Tibial nerve (tissue), 3 donors: ENCODE results near the gene LILRB2.

Experiments used
- POLR2A ChIP-seq, 2 donors: fragments of 450-650 bp; IDR thresholded peaks; one replicate each; pipeline ENCODE4 v1.6.1; 2017; ENCODE audit warnings: antibody characterized with exemption in 2 of 2, mild to moderate bottlenecking in 2 of 2, moderate library complexity in 2 of 2
- TF ChIP-seq, protein P1 (sequence below), 5 experiments: fragments of 200-600 bp in 3 of 5; fragments of 450-650 bp in 2 of 5; sonication (generic) in 3 of 5; IDR thresholded peaks; one replicate each; pipeline ENCODE4 v1.5.1; 2016 to 2019; ENCODE audit warnings: antibody characterized with exemption in 5 of 5, mild to moderate bottlenecking in 3 of 5, moderate library complexity in 2 of 5

DNA sequence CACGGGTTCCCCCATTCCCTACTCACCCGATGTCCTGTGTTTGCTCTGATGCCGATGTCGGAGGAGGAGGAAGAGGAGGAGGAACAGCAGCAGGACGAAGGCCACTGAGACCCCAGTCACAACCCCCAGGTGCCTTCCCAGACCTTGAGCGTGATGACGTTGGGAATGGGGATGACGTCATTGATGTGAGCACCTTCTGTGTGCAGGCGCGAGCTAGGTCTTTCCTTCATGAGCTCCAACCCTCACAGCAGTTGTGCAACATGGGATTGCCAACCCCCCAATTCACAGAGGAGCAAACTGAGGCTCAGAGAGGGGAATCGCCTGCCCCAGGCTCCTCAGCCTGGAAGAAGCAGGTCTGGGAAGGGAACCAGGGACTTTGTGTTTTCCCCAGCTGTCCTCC, 28.1 kb downstream of the LILRB2 start:
- TF ChIP-seq, protein P1, sequence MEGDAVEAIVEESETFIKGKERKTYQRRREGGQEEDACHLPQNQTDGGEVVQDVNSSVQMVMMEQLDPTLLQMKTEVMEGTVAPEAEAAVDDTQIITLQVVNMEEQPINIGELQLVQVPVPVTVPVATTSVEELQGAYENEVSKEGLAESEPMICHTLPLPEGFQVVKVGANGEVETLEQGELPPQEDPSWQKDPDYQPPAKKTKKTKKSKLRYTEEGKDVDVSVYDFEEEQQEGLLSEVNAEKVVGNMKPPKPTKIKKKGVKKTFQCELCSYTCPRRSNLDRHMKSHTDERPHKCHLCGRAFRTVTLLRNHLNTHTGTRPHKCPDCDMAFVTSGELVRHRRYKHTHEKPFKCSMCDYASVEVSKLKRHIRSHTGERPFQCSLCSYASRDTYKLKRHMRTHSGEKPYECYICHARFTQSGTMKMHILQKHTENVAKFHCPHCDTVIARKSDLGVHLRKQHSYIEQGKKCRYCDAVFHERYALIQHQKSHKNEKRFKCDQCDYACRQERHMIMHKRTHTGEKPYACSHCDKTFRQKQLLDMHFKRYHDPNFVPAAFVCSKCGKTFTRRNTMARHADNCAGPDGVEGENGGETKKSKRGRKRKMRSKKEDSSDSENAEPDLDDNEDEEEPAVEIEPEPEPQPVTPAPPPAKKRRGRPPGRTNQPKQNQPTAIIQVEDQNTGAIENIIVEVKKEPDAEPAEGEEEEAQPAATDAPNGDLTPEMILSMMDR (IDR thresholded peaks at IDR 0.05): no peak
- no peak for TF ChIP-seq POLR2A (IDR thresholded peaks at IDR 0.05)
